ENCODE results near the gene ETS1. TPM values are rescaled to one million over a fixed set of nuclear protein-coding genes. Genes with fewer than 3 reads are reported as not detected.
"Not testable (repeated sequence)": the region's sequence is repeated elsewhere in the genome, so short reads cannot be mapped to it uniquely, and the experiment has no call there.

ETS1 gene
- total RNA-seq, 2 donors from 2014 or later: 19.3 to 37.6 TPM

DNA sequence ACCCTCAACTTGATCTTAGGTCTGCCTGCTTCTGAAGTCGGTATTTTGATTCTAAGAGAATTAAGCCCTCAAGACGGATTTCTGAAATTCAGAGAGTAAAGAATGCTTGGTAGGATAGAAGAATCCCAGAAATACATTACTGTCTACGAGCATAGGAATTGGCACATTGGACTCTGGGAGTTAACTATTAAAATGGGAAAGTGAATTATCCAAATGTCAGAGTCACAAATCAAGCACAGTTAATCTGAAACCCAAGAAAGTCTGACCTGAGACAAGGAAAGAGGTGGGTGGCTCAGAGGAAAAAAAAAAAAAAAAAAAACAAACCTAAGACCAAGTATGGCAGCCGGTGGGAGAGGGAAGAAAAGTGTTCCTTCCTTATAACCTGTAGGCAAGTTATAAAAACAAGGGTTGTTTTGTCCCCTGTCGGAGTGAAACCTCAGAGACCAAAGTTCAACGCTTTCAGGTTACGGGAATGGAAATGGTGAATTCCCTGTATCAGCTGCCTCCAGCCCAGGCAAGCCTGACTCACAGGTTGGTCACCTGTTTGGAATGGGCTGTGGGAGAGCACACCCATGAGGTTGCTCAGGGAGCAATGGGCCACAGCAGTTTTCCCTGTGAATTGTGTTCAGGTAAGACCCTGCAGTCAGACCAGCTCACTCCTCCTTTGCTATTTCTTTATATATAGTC, 139.0 kb downstream of the ETS1 start:
- DNase-seq: peak; percentile 86
- Histone ChIP-seq H3K27me3 (no peaks in the 10 kb centered on the region), H3K36me3 (no peaks in the 10 kb centered on the region), H3K4me3 (no peak overlapping the region), H3K9ac (ENCODE audit: low read depth in 2 of 2, low read length in 2 of 2) (peak overlapping the region in 1 of 2 donors; percentile 68), H3K27ac (peak overlapping the region; percentile 88), H3K4me1 (peaks cover 22% of the 10 kb centered on the region), H3K9me3 (no peaks in the 10 kb centered on the region)
- intact Hi-C loops (cut with DNase I): no loop called here
- TF ChIP-seq, protein P1, sequence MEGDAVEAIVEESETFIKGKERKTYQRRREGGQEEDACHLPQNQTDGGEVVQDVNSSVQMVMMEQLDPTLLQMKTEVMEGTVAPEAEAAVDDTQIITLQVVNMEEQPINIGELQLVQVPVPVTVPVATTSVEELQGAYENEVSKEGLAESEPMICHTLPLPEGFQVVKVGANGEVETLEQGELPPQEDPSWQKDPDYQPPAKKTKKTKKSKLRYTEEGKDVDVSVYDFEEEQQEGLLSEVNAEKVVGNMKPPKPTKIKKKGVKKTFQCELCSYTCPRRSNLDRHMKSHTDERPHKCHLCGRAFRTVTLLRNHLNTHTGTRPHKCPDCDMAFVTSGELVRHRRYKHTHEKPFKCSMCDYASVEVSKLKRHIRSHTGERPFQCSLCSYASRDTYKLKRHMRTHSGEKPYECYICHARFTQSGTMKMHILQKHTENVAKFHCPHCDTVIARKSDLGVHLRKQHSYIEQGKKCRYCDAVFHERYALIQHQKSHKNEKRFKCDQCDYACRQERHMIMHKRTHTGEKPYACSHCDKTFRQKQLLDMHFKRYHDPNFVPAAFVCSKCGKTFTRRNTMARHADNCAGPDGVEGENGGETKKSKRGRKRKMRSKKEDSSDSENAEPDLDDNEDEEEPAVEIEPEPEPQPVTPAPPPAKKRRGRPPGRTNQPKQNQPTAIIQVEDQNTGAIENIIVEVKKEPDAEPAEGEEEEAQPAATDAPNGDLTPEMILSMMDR (IDR thresholded peaks at IDR 0.05): no peak

DNA sequence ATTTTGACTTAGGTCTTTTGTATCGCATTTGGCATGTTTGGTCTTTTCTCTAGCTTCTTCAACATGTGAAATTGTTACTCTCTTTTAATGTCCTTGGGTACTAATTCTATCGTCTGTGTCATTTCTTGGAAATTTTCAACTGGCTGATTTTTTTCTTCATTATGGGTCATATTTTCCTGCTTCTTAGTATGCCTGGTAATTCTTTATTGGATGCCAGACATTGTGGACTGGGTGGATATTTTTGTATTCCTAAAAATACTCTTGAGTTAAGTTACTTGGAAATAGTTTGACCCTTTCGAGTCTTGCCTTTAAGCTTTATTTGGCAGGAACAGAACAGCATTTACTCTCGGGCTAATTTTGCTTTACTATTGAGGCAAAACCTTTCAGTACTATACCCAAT, 140.1 kb downstream of the ETS1 start:
- Histone ChIP-seq H3K9ac (ENCODE audit: low read depth in 2 of 2, low read length in 2 of 2) (no peak overlapping the region), H3K27ac (no peak overlapping the region), H3K4me1 (peaks cover 11% of the 10 kb centered on the region), H3K27me3 (no peaks in the 10 kb centered on the region), H3K36me3 (no peaks in the 10 kb centered on the region), H3K4me3 (no peak overlapping the region), H3K9me3 (no peaks in the 10 kb centered on the region)
- TF ChIP-seq, protein P1 (IDR thresholded peaks at IDR 0.05): no peak
- intact Hi-C loops (cut with DNase I): no loop called here
- no peak for DNase-seq

DNA sequence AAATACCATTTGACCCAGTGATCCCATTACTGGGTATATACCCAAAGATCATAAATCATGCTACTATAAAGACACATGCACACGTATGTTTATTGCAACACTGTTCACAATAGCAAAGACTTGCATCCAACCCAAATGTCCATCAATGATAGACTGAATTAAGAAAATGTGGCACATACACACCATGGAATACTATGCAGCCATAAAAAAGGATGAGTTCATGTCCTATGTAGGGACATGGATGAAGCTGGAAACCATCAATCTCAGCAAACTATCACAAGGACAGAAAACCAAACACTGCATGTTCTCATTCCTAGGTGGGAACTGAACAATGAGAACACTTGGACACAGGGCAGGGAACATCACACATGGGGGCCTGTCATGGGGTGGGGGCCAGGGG, 141.4 kb downstream of the ETS1 start:
- H3K27me3 ChIP-seq; H3K9ac ChIP-seq (ENCODE audit: low read depth in 2 of 2, low read length in 2 of 2); DNase-seq; intact Hi-C loops (cut with DNase I); H3K27ac ChIP-seq; H3K9me3 ChIP-seq; H3K4me3 ChIP-seq; H3K4me1 ChIP-seq; H3K36me3 ChIP-seq: not testable (repeated sequence)

DNA sequence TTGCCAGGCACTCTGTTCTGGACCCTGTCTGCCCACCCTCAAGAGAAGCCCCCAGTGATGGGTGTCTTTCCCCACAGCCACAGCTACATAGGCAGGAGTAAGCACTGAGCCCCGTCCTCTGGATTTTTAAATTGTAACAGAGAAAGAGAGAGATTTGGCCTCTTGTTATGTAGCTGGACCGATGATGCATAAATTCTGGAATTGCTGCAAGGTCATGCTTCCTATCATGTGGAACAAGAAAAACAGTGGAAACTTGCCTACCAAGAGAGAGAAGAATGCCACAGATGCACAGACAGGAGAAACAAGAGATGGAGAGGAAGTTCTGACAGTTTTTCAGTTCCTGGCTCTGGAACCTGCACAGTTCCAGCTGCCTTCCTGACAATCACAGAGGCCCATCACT, 150.2 kb downstream of the ETS1 start:
- TF ChIP-seq, protein P1 (IDR thresholded peaks at IDR 0.05): no peak
- Histone ChIP-seq H3K36me3 (no peaks in the 10 kb centered on the region), H3K4me1 (no peaks in the 10 kb centered on the region), H3K9me3 (no peaks in the 10 kb centered on the region), H3K4me3 (no peak overlapping the region), H3K9ac (ENCODE audit: low read depth in 2 of 2, low read length in 2 of 2) (no peak overlapping the region), H3K27me3 (no peaks in the 10 kb centered on the region), H3K27ac (no peak overlapping the region)
- intact Hi-C loops (cut with DNase I): no loop called here
- DNase-seq: no peak

DNA sequence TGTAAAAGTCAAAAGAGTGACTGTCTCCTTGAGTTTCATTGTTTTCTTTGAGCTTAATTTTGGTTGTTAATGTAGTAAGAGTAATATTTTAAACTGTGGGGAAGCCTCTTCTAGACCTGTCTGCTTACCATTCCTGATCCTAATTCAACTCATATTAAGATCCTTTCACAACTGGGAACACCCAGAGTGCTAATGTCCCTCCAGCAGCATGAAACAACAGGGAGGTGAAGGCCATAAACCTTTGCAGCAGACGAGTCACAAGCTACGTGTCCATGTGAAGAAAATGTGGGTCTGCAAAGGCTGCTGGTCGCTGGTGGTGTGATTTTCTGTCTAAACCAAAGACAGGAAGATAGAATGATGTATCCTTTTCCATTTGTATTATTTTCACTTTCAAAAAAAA, 152.5 kb downstream of the ETS1 start:
- Histone ChIP-seq H3K27ac (no peak overlapping the region), H3K9me3 (no peaks in the 10 kb centered on the region), H3K27me3 (no peaks in the 10 kb centered on the region), H3K4me1 (no peaks in the 10 kb centered on the region), H3K9ac (ENCODE audit: low read depth in 2 of 2, low read length in 2 of 2) (no peak overlapping the region), H3K36me3 (no peaks in the 10 kb centered on the region), H3K4me3 (no peak overlapping the region)
- intact Hi-C loops (cut with DNase I): no loop called here
- no peak for DNase-seq
- TF ChIP-seq, protein P1 (IDR thresholded peaks at IDR 0.05): no peak

DNA sequence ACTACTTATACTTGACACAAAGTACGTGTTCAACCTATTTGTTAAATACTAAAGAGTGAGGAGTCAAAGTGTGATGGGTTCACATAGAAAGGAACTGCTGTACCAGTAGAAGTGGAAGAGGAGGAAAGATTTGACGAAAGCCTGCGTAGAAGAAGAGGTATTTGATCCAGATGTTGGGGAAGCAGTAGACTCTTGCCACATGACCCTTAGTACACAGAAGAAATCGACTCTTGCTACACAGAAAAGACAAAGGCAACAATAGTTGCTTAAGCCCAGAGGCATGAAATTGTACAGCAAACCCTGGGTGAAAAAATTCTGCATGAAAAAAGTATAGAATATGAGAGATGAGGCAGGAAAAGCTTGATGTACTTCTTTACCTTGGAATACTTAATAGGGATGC, 152.9 kb downstream of the ETS1 start:
- Histone ChIP-seq H3K9ac (ENCODE audit: low read depth in 2 of 2, low read length in 2 of 2) (no peak overlapping the region), H3K27ac (no peak overlapping the region), H3K36me3 (no peaks in the 10 kb centered on the region), H3K4me1 (no peaks in the 10 kb centered on the region), H3K9me3 (no peaks in the 10 kb centered on the region), H3K4me3 (no peak overlapping the region), H3K27me3 (no peaks in the 10 kb centered on the region)
- intact Hi-C loops (cut with DNase I): no loop called here
- no peak for DNase-seq
- TF ChIP-seq, protein P1 (IDR thresholded peaks at IDR 0.05): no peak

Data from colonic mucosa (tissue), 4 donors.